ENCODE data around the gene CFAP221. TPM values are rescaled to one million over a fixed set of nuclear protein-coding genes. Genes with fewer than 3 reads are reported as not detected.
"Not testable (repeated sequence)": the region's sequence is repeated elsewhere in the genome, so short reads cannot be mapped to it uniquely, and the experiment has no call there.

Gene CFAP221
- total RNA-seq, 1 donor from 2014 or later = not detected

DNA sequence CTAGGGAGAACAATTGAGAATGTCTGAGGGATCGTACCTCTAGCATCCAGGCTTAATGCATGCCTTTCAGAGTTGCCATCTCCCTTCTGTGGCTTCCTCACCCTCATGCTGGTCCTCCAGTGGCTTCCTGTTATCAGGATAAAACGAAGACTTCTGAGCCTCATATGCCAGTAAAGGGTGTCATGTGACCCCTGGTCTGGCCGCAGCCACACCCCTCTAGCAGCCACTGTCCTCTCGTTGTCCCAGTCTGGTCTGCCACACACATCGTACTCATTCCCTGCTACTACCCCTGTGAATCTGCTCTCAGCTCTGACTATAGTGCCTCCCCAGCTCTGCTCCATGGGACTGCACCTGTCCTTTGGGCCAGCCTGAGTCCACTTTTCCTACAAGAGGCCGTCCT, 72.2 kb downstream of the CFAP221 start:
- Histone ChIP-seq H3K9me3 (peaks cover 14 to 25% of the 10 kb centered on the region in 2 donors), H3K36me3 (no peaks in the 10 kb centered on the region), H3K27me3 (no peaks in the 10 kb centered on the region), H3K27ac (no peak overlapping the region), H3K4me3 (no peak overlapping the region), H3K4me1 (no peaks in the 10 kb centered on the region)
- no peak for DNase-seq (ENCODE audit: low spot score in 2 of 2)
- intact Hi-C loops (cut with DNase I) = no loop called here
- TF ChIP-seq, protein P1, sequence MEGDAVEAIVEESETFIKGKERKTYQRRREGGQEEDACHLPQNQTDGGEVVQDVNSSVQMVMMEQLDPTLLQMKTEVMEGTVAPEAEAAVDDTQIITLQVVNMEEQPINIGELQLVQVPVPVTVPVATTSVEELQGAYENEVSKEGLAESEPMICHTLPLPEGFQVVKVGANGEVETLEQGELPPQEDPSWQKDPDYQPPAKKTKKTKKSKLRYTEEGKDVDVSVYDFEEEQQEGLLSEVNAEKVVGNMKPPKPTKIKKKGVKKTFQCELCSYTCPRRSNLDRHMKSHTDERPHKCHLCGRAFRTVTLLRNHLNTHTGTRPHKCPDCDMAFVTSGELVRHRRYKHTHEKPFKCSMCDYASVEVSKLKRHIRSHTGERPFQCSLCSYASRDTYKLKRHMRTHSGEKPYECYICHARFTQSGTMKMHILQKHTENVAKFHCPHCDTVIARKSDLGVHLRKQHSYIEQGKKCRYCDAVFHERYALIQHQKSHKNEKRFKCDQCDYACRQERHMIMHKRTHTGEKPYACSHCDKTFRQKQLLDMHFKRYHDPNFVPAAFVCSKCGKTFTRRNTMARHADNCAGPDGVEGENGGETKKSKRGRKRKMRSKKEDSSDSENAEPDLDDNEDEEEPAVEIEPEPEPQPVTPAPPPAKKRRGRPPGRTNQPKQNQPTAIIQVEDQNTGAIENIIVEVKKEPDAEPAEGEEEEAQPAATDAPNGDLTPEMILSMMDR (IDR thresholded peaks at IDR 0.05) = no peak

DNA sequence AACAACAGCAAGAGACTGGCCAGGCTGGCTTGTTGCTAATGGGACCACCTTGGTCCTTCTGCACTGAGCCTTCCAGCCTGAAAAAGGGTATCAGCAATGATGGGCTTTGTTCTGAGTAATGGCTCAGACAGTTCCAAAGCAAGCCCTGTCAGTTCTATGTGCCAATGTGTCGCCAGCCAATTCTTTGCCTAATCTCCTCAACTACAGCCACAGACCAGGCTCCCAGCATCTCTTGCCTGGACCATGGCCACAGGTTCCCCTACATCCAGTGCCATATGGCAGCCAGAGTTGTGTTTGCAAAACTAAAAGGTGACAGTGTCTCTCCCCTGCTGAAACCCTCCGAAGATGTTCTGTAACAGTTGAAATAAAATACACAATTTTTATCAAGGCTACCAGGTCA, 73.2 kb downstream of the CFAP221 start:
- H3K27ac ChIP-seq = no peak overlapping the region
- no peaks in the 10 kb centered on the region for H3K4me1 ChIP-seq
- no peaks in the 10 kb centered on the region for H3K36me3 ChIP-seq
- intact Hi-C loops (cut with DNase I) = no loop called here
- TF ChIP-seq, protein P1 (IDR thresholded peaks at IDR 0.05) = no peak
- no peak for DNase-seq (ENCODE audit: low spot score in 2 of 2)
- H3K9me3 ChIP-seq = peaks cover 14 to 25% of the 10 kb centered on the region in 2 donors
- no peaks in the 10 kb centered on the region for H3K27me3 ChIP-seq
- no peak overlapping the region for H3K4me3 ChIP-seq

DNA sequence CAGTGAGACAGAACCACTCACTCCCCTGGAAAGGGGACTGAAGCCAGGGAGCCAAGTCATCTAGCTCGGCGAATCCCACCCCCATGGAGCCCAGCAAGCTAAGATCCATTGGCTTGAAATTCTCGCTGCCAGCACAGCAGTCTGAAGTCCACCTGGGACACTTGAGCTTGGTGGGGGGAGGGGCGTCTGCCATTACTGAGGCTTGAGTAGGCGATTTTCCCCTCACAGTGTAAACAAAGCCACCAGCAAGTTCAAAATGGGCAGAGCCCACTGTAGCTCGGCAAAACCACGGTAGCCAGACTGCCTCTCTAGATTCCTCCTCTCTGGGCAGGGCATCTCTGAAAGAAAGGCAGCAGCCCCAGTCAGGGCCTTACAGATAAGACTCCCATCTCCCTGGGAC, 74.5 kb downstream of the CFAP221 start:
- H3K4me3 ChIP-seq; H3K27me3 ChIP-seq; intact Hi-C loops (cut with DNase I); H3K27ac ChIP-seq; H3K4me1 ChIP-seq; DNase-seq (ENCODE audit: low spot score in 2 of 2); H3K36me3 ChIP-seq: not testable (repeated sequence)
- peaks cover 9 to 14% of the 10 kb centered on the region in 2 donors for H3K9me3 ChIP-seq

DNA sequence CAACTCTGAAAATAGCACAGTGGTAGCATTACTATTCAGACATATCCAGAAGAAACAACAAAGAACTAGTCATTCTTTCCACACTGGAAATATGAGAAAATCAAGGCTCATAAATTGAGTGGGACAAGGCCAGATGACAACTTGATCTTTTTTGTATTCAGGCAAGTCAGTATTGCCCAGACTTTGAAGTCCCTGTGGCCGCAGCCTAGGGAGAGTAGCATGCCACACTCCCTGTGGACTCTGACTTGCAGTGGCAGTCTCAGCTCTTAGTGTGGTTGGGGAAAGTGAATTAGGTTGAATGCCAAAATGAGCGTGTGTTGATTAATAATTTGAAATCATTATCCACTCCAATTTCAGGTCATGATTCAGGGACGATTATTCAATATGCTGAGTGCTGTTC, 81.0 kb downstream of the CFAP221 start:
- no peak overlapping the region for H3K27ac ChIP-seq
- TF ChIP-seq, protein P1 (IDR thresholded peaks at IDR 0.05) = no peak

DNA sequence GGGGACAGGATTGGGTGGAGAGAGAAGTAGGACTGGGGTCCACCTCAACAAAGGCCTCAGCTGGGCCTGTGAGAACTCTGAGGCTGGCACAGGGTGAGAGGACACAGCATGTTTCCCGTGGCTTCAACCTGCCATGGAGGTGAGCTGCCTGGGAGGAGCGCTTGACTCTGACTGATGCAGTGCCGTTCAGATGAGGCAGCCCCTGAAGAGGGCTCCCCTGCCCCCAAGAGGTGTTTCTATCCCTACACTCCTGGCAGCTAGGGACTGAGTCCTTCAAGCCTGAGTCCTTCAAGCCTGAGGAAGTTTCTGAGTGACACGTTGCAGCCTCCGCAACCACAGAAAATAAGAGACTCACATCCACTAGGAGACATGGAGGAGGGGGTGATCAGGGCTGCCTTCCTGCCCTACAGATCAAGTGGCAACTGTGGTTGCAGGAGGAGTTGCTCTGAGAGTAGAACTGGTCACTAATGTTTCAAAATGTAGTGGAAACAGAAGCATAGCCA, 85.1 kb downstream of the CFAP221 start:
- H3K4me1 ChIP-seq = no peaks in the 10 kb centered on the region
- TF ChIP-seq, protein P1 (IDR thresholded peaks at IDR 0.05) = no peak
- intact Hi-C loops (cut with DNase I) = no loop called here
- H3K9me3 ChIP-seq = no peaks in the 10 kb centered on the region
- DNase-seq (ENCODE audit: low spot score in 2 of 2) = no peak
- no peaks in the 10 kb centered on the region for H3K27me3 ChIP-seq
- no peak overlapping the region for H3K4me3 ChIP-seq
- H3K36me3 ChIP-seq = no peaks in the 10 kb centered on the region
- no peak overlapping the region for H3K27ac ChIP-seq

More for the DNA sequence above, 81.0 kb downstream of the CFAP221 start:
- Histone ChIP-seq H3K4me3 (no peak overlapping the region), H3K36me3 (no peaks in the 10 kb centered on the region), H3K27me3 (no peaks in the 10 kb centered on the region), H3K9me3 (no peaks in the 10 kb centered on the region), H3K4me1 (no peaks in the 10 kb centered on the region)
- intact Hi-C loops (cut with DNase I) = no loop called here
- DNase-seq (ENCODE audit: low spot score in 2 of 2) = no peak

DNA sequence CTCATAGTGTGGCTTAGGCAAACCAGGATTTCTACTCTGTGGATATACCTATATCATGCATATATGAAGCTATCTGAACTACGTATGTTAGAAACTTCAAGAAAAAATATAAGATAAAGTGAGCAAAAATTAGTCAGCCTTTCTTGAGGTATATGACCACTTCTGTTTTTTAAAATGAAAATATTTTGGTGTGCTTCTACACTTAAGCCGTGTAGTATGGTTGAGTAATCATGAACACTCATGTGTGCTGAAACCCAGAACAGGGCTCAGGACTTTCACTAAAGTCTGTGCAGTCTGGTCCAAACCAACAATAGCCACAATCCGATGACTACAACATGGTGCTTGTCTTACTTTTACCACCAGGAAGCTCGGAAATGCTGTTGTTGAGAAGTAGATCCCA, 85.9 kb downstream of the CFAP221 start:
- Histone ChIP-seq H3K36me3 (no peaks in the 10 kb centered on the region), H3K9me3 (no peaks in the 10 kb centered on the region), H3K27ac (no peak overlapping the region), H3K4me1 (no peaks in the 10 kb centered on the region), H3K4me3 (no peak overlapping the region), H3K27me3 (no peaks in the 10 kb centered on the region)
- TF ChIP-seq, protein P1 (IDR thresholded peaks at IDR 0.05) = no peak
- intact Hi-C loops (cut with DNase I) = no loop called here
- DNase-seq (ENCODE audit: low spot score in 2 of 2) = no peak

All from ascending aorta (tissue), 2 donors.